SH-SY5Y (cell line): ENCODE results near the gene RGL1.

Experiments
- GATA2 ChIP-seq: IDR thresholded peaks from 2 replicates; pipeline ENCODE4 v1.6.1; 2011; ENCODE audit warnings: mild to moderate bottlenecking, low read depth, low read length
- GATA3 ChIP-seq: IDR thresholded peaks from 2 replicates; pipeline ENCODE4 v1.6.1; 2011; ENCODE audit warnings: low read depth, mild to moderate bottlenecking, low read length, moderate library complexity

Gene RGL1

DNA sequence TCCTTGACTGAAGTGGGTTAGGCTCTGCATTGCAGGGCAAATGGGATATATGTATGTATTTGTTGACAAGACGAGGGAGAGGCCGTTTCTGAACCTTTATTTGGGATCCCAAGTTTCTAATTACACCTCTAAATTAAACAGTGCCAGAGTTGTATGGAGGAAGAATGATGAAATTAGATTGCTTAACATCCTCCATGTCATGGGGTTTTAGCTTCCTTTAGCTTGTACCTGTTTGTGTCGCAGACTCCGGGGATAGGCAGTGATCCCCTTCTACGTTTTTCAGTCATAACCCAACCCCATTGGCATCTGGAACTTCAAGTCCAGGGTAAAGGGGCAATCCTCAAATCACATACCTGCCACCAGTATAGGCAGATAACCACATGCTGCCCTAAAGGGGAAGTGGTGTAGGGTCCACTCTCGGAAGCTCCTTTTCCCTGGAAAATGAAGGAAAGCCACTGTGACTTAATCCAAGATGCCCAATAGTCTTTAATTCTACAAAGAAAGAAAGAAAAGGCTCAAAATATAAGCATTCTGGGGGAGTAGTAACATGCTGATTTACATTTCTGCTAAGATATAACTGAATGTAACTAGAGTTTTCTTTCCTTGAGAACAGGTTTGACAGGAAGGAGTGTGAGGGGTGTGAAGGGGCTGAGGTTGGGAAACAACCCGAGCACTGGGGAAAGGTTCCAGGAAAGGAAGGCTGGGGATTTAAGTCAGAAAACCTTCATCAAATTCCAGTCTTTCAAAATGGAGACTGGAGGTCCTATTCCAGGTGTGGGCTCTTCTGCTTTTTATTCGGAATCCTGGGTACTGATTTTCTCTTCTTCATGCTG, 77.6 kb downstream of the RGL1 start:
- TF ChIP-seq GATA2 (no peak), GATA3 (no peak)

DNA sequence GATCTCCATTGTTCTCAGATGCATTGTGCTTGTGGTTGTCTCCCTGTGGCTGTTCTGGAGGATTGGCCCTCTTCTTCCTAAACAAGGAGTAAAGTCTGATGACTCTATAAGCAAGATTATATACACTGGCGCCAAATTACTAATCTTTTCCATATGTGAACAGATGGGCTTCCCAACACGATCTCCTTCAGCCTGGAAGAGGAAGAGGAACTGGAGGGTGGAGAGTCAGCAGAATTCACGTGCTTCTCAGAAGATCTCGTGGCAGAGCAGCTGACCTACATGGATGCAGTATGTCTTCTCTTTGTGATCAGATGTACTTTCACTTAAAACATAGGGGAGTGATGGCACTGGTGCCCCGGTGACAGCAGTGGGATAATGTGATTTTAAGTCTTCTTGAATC, 78.7 kb downstream of the RGL1 start:
- no peak for TF ChIP-seq GATA2
- TF ChIP-seq GATA3, result no peak

GRCh38 chr1:183884526-183884925, 79.6 kb downstream of the RGL1 start:
- TF ChIP-seq GATA2 (no peak), GATA3 (no peak)

- no peak for TF ChIP-seq GATA3
- no peak for TF ChIP-seq GATA2
Measured at GRCh38 chr1:183885142-183885735, 80.3 kb downstream of the RGL1 start.

DNA sequence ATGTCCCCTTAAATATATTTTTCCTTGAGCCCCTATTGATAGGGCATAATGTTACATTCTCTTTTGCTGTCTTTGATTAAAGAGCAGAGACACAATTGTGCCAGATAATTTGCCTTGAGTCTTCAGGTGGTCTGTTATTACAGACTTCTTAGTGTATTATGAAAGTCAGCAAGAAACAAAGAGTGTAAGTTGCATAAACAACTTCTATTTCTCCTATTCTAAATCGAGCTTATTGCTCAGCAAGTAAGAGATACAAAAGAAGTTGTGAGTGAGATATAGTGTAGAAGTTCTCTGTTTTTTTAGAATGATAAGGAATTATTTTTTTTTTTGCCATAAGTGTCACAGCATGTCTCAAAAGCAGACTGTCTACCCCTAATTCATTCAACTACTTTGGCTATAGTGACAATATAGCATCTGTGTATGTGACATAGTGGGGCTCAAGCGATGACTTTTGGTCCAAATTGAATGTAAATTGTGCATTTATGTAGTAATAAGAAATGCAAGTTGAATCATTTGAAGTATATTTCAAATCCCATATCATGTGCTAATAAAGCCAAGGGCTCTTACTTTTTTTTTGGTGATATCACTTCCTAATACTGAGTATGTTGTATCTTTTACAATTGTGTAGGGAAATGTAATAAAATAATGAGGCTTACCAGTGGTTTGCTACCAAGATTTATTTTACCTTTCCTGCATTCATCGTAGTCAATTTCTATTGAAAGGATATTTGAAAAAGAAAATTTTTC, 81.3 kb downstream of the RGL1 start:
- TF ChIP-seq GATA3 (no peak), GATA2 (no peak)

DNA sequence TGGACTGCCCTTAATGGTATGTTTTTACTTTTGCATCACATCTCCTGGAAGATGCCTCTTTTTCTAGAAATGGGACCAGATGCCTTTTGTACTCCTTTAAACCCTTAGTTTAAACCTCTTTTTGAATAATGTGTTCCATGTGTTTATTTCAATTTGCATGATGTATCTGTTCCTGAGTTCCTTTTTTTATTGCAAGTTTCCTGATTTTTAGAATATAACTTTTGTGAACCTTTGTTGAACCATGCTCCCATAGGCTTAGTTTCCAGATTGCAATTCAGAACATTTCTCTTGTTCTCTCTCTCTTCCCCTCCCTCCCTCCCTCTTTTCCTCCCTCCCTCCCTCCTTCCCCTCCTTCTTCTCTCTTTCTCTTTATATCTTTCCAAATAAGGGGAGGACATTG, 81.9 kb downstream of the RGL1 start:
- TF ChIP-seq GATA2 (no peak), GATA3 (no peak)

DNA sequence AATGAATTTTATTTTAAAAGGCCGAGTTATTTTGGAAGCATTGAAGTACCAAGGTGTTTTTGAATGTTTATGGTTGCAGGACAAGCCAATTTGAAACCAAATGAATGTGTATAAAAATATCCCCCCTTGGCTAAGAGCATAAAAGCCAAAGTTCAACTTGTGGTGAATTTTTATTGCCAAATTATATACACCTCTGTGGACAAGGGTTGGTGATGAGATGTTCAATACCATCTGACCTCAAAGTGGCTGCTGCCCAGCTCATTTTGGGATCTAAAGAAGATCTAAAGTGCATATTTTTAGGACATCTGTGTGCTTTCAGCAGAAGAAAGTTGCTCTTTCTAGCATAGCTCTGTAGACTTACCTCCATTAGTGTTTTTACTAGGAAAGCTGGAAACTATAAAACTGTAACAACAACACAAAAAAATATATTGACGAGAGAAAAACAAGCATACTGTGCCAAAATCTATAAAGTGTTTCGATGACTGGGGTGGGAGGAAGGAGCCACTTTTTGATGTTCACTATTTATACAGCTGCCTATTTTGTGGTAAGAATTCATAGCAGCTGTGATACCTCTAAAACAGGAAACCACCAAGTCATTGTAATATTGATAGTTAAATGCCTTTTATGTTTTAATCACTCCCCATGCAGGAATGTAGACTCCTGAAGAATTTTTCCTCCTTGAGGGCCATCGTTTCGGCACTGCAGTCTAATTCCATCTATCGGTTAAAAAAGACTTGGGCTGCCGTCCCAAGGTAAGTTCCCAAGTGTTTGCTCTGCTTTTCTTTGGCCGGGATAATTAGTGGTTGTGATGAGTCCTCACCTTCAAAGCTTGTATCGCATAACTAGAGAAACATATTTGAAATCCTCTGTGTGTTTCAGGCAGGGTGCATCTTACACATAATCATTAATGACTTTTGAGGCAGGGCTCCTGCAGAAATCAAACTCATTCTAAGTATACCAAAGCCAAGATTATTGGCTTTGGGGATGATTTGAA, 83.2 kb downstream of the RGL1 start:
- TF ChIP-seq GATA3, result no peak
- TF ChIP-seq GATA2, result no peak

DNA sequence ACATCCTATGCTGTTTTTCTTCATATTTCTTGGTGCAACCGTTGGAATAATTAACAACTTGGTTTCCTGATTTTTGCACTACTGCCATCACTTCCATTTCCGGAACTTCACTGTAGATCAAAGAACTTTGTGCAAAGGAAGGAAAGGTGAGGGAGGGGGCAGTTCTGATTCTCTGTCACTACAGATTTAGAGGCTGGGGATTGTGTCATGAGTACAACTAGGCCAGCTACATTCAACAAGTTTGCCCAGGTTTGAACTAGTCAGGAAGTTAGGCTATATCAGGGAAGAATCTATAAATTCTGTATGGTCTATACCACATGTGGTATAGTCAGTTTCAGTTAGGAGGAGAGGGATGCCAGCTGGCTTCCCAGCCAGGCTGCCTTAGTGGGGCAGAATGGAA, 84.2 kb downstream of the RGL1 start:
- TF ChIP-seq GATA3 (no peak), GATA2 (no peak)

GRCh38 chr1:183891158-183891856, 86.4 kb downstream of the RGL1 start:
- TF ChIP-seq GATA3 (no peak), GATA2 (no peak)

- TF ChIP-seq GATA3 (no peak), GATA2 (no peak)
Measured at GRCh38 chr1:183892351-183892793, 87.5 kb downstream of the RGL1 start.

DNA sequence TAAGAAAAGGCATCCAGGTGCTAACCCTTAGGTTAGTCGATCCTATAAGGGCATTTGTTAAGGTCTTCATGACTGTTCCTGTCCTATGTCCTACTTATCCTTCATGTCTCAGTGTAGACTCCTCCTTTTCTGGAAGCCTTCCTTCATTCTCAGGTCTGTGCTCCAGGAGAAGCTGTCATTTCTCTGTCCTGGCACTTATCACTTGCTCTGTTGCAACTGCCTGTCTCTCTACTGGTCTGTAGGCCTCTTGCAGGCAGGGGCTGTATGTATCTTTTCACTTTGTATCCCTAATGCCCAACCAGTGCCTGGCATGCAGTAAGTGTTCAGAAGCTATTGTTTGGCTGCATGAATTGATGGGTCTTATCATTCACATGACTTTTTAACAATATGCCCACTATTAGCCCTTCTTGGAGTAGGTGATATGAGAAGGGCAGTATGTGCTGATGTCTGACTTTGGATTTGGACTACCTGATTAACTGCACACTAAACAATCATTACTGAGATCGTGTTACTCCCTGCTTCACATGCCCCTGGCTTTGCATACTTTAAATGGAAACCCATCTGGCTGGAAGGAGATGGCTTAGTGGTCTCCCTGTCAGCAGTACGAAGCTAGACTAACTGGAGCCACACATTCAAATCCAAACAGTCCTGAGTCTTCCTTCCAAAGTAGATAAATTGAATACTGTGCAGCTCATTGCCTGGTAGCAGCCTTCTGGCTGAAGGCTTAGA, 88.8 kb downstream of the RGL1 start:
- TF ChIP-seq GATA3 (no peak), GATA2 (no peak)

DNA sequence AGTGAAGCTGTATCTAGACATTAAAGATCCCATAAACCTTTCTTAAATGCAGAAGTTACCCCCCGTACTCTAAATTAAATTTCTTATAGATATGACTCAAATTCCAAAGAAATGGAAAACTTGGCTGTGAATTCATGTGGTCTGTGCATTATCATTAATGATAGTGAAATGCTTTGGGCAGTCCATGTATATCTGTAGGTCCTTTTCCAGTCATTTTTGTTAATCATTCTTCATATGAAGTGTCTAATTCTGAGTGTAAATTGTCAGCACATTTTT, 89.3 kb downstream of the RGL1 start:
- TF ChIP-seq GATA2 (no peak), GATA3 (no peak)

DNA sequence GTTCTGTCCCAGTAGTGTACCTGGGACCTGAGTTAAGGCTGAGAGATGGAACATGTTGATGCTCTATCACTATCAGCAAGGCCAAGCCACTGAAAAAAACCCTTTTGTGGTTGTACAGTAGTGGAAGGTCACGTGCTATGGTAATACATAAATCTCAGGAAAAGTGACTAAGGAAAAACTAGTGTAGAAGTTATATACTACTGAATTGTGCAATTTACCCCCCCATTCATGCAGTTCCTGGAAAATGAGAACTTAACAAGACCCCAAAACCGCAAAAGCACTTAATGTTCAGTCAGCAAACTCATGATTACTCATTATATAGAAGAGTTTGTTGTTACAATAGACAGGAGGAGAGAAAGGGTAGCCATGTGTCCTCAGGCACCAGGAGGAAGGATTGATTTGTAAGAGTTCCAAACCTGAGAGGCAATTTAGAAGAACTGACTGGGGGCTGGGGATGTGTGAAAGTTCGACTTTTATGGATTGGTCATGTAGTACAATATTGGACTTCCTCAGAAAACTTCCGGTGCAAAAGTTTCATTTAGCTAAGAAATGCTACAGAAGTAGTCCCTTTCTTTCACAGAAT, 91.6 kb downstream of the RGL1 start:
- TF ChIP-seq GATA3 (no peak), GATA2 (no peak)
